ENCODE data around the gene NAMPT.
"Not testable (repeated sequence)": the region's sequence is repeated elsewhere in the genome, so short reads cannot be mapped to it uniquely, and the experiment has no call there.

DNA sequence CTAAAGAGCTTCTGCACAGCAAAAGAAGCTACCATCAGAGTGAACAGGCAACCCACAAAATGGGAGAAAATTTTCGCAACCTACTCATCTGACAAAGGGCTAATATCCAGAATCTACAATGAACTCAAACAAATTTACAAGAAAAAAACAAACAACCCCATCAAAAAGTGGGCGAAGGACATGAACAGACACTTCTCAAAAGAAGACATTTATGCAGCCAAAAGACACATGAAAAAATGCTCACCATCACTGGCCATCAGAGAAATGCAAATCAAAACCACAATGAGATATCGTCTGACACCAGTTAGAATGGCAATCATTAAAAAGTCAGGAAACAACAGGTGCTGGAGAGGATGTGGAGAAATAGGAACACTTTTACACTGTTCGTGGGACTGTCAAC, 13.4 kb upstream of the NAMPT start:
- TF ChIP-seq, protein P1, sequence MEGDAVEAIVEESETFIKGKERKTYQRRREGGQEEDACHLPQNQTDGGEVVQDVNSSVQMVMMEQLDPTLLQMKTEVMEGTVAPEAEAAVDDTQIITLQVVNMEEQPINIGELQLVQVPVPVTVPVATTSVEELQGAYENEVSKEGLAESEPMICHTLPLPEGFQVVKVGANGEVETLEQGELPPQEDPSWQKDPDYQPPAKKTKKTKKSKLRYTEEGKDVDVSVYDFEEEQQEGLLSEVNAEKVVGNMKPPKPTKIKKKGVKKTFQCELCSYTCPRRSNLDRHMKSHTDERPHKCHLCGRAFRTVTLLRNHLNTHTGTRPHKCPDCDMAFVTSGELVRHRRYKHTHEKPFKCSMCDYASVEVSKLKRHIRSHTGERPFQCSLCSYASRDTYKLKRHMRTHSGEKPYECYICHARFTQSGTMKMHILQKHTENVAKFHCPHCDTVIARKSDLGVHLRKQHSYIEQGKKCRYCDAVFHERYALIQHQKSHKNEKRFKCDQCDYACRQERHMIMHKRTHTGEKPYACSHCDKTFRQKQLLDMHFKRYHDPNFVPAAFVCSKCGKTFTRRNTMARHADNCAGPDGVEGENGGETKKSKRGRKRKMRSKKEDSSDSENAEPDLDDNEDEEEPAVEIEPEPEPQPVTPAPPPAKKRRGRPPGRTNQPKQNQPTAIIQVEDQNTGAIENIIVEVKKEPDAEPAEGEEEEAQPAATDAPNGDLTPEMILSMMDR (IDR thresholded peaks at IDR 0.05 in 4 of 5, conservative IDR thresholded peaks at IDR 0.05 in 1 of 5): not testable (repeated sequence)
- not testable (repeated sequence) for TF ChIP-seq POLR2A (IDR thresholded peaks at IDR 0.05)

Data from gastrocnemius medialis (tissue), 4 donors.